Pancreas (tissue), 10 donors: ENCODE results near the gene PFDN4. TPM values are rescaled to one million over a fixed set of nuclear protein-coding genes. Genes with fewer than 3 reads are reported as not detected.
"Not testable (repeated sequence)": the region's sequence is repeated elsewhere in the genome, so short reads cannot be mapped to it uniquely, and the experiment has no call there.

Experiments used
- ATAC-seq, 4 donors: fragments of 200-7000 bp; cut with Tn5 transposase; one replicate each; pipeline versions ENCODE4 v1.8.0 to v1.9.1; 2020; ENCODE audit warnings: mild to moderate bottlenecking in 4 of 4, moderate library complexity in 4 of 4
- DNase-seq, 6 donors: peaks; one replicate each; pipeline ENCODE4 v3.0.0-alpha.2; 2020
- FAIRE-seq: peaks from 2 replicates; lab custom pipeline; 2012; peaks lifted over from hg19 to GRCh38; lab: Jason Lieb, UNC
- H3K27ac ChIP-seq, 4 donors: fragments of 200-600 bp; sonication (generic); 1 replicate in 3 of 4; 2 replicates in 1 of 4; pipeline versions ENCODE4 v1.5.0 to v1.8.0; 2020
- H3K27me3 ChIP-seq, 4 donors: fragments of 200-600 bp; one replicate each; pipeline ENCODE4 v1.8.0; 2021
- H3K36me3 ChIP-seq, 3 donors: fragments of 200-600 bp; sonication (generic) in 1 of 3; one replicate each; pipeline versions ENCODE4 v1.5.0 to v1.8.0; 2020 to 2021
- H3K4me1 ChIP-seq, 3 donors: fragments of 200-600 bp; one replicate each; pipeline ENCODE4 v1.8.0; 2021
- H3K4me3 ChIP-seq, 4 donors: fragments of 200-600 bp; sonication (generic) in 2 of 4; one replicate each; pipeline versions ENCODE4 v1.5.0 to v1.8.0; 2020 to 2021
- H3K9me3 ChIP-seq, 4 donors: fragments of 200-600 bp; one replicate each; pipeline ENCODE4 v1.8.0; 2021
- CTCF ChIP-seq, 4 donors: fragments of 200-600 bp; sonication (generic) in 3 of 4; IDR thresholded peaks; one replicate each; pipeline versions ENCODE4 v1.5.0 to v1.8.0; 2021; ENCODE audit warnings: antibody characterized with exemption in 4 of 4
- WGBS, 2 donors: extraction: QIAGEN DNeasy Blood & Tissue Kit; methylation state at CpG; one replicate each; pipeline ENCODE4 v1.1.7; 2013; 5-methylcytosine and 5-hydroxymethylcytosine counted together
- intact Hi-C, 3 donors: fragments of 100-400 bp; cut with DNase I; formaldehyde crosslinking; loops; one replicate each; pipeline versions ENCODE4 v1.11.1 to v1.14.2; 2022
- polyA plus RNA-seq, 2 donors: library from polyadenylated mRNA; stranded (reverse); fragments of 200-250 nt; gene quantifications; one replicate each; pipeline ENCODE4 v1.2.3, GENCODE V29; 2013
- total RNA-seq, 6 donors: library from RNA; stranded (reverse); fragmentation: NEBNext Ultra II Directional in 4 of 6; extraction: Animal tissue kit (Norgen Biotek cat#: 25700) in 4 of 6; gene quantifications; one replicate each; pipeline versions ENCODE4 v1.2.1 to v1.2.4, GENCODE V29; 2021 to 2023
- donor health status: healthy with polysubstance abuse.
- donor health status: DM: no; HTN: no; CAD: no; lungs with moderate emphysema.
- donor health status: DM: no; HTN: no; CAD: no.
- donor health status: control.
- donor health status: control.
- donor health status: Bipolar disorder and iron deficiency.
- donor health status: DM: yes; HTN: yes; CAD: no.
- donor health status: DM: no; HTN: no; CAD: no.
- donor health status: DM: no; HTN: no; CAD: no.
- donor health status: DM: yes; HTN: yes; CAD: no.

PFDN4 gene
- total and polyA plus RNA-seq, 8 donors = 7.7 to 32.9 (median 10.5) TPM

DNA sequence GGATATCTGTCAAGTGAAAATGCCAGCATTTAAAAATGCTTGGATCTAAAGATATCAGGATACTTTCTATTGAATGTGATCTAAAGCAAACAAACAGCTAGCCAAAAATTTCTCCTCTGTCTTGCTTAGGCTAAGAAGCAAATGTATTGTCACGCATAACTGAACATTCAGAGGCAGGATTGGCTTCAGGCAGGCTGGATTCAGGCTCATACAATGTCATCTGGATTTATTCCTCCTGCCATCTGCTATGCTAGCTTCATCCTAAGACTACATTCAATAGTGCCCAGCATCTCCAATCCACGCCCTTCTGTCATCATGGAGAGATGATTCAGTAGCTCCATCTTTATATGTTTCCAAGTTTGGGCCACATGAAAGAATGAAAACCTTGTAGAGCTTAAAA, 27.1 kb downstream of the PFDN4 start:
- Histone ChIP-seq H3K27ac (no peak overlapping the region), H3K36me3 (no peaks in the 10 kb centered on the region), H3K27me3 (no peaks in the 10 kb centered on the region), H3K4me1 (no peaks in the 10 kb centered on the region), H3K4me3 (no peak overlapping the region), H3K9me3 (no peaks in the 10 kb centered on the region)
- 64 to 87% methylated on average over 2 of the region's 2 CpGs for WGBS, 2 donors
- FAIRE-seq = no peak
- no peak for TF ChIP-seq CTCF (IDR thresholded peaks at IDR 0.05)
- intact Hi-C loops = no loop called here
- DNase-seq = no peak
- ATAC-seq = no peak

GRCh38 chr20:54237116-54237943, 29.4 kb downstream of the PFDN4 start:
- WGBS, 2 donors = 73 to 84% methylated on average over 12 of the region's 12 CpGs

DNA sequence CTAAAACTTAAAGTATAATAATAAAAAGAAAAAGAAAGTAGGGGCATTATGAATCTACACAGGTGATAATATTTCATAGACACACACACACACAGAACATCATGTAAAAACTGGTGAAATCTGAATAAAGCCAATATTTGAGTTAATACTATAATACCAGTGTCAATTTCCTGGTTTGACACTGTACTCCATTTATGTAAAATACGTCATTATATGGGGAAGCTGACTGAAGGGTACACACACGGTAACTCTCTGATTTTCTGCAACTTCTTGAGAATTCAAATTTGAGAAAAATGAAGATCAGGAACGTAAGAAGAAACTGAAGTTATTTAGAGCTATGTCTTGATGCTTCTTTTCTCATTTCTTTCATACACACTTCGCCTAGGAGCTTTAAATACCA, 36.2 kb downstream of the PFDN4 start:
- no peak for FAIRE-seq
- intact Hi-C loops = no loop called here
- TF ChIP-seq CTCF (IDR thresholded peaks at IDR 0.05) = no peak
- no peaks in the 10 kb centered on the region for H3K27me3 ChIP-seq
- DNase-seq = no peak
- no peaks in the 10 kb centered on the region for H3K9me3 ChIP-seq
- WGBS, 2 donors = 69 to 74% methylated on average over 4 of the region's 4 CpGs
- no peaks in the 10 kb centered on the region for H3K36me3 ChIP-seq
- no peaks in the 10 kb centered on the region for H3K4me1 ChIP-seq
- no peak overlapping the region for H3K4me3 ChIP-seq
- no peak overlapping the region for H3K27ac ChIP-seq
- no peak for ATAC-seq

More at GRCh38 chr20:54237116-54237943, 29.4 kb downstream of the PFDN4 start:
- no peak for TF ChIP-seq CTCF (IDR thresholded peaks at IDR 0.05)
- no peak overlapping the region for H3K27ac ChIP-seq
- ATAC-seq = no peak
- H3K27me3 ChIP-seq = no peaks in the 10 kb centered on the region
- no peak for FAIRE-seq
- no peaks in the 10 kb centered on the region for H3K36me3 ChIP-seq
- no peaks in the 10 kb centered on the region for H3K9me3 ChIP-seq
- intact Hi-C loops = no loop called here
- DNase-seq = no peak
- H3K4me3 ChIP-seq = no peak overlapping the region
- H3K4me1 ChIP-seq = no peaks in the 10 kb centered on the region

- H3K36me3 ChIP-seq, intact Hi-C loops, H3K4me3 ChIP-seq, ATAC-seq, DNase-seq, H3K27me3 ChIP-seq, H3K9me3 ChIP-seq, H3K27ac ChIP-seq, FAIRE-seq, H3K4me1 ChIP-seq: not testable (repeated sequence)
- 78 to 79% methylated on average over 4 of the region's 4 CpGs for WGBS, 2 donors
These were observed 40.8 kb downstream of the PFDN4 start for GRCh38 chr20:54248705-54249104.

- no peak overlapping the region for H3K4me3 ChIP-seq
- H3K27me3 ChIP-seq = no peaks in the 10 kb centered on the region
- FAIRE-seq (no peak), ATAC-seq (no peak), DNase-seq (no peak)
- no peaks in the 10 kb centered on the region for H3K9me3 ChIP-seq
- H3K27ac ChIP-seq = no peak overlapping the region
- no peaks in the 10 kb centered on the region for H3K4me1 ChIP-seq
- TF ChIP-seq CTCF (IDR thresholded peaks at IDR 0.05) = no peak
- WGBS, 2 donors = 86 to 88% methylated on average over 8 to 10 of the region's 10 CpGs
- intact Hi-C loops = no loop called here
- H3K36me3 ChIP-seq = no peaks in the 10 kb centered on the region
These were observed 42.8 kb downstream of the PFDN4 start for GRCh38 chr20:54250691-54251090.
